ENCODE data around the gene HS3ST4.

GRCh38 chr16:25916037-25916436 is 224.3 kb downstream of the HS3ST4 start:
- TF ChIP-seq, protein P1, sequence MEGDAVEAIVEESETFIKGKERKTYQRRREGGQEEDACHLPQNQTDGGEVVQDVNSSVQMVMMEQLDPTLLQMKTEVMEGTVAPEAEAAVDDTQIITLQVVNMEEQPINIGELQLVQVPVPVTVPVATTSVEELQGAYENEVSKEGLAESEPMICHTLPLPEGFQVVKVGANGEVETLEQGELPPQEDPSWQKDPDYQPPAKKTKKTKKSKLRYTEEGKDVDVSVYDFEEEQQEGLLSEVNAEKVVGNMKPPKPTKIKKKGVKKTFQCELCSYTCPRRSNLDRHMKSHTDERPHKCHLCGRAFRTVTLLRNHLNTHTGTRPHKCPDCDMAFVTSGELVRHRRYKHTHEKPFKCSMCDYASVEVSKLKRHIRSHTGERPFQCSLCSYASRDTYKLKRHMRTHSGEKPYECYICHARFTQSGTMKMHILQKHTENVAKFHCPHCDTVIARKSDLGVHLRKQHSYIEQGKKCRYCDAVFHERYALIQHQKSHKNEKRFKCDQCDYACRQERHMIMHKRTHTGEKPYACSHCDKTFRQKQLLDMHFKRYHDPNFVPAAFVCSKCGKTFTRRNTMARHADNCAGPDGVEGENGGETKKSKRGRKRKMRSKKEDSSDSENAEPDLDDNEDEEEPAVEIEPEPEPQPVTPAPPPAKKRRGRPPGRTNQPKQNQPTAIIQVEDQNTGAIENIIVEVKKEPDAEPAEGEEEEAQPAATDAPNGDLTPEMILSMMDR (conservative IDR thresholded peaks at IDR 0.05; ENCODE audit: low read depth in 2 of 2), result no peak
- TF ChIP-seq ZNF114 (CRISPR knock-in tag; IDR thresholded peaks at IDR 0.05), result no peak
- TF ChIP-seq ZNF331 (CRISPR knock-in tag; IDR thresholded peaks at IDR 0.05; ENCODE audit: low read depth), result no peak
- no peak for TF ChIP-seq EZH2 (IDR thresholded peaks at IDR 0.05; ENCODE audit: low read depth, unreplicated experiment)
- TF ChIP-seq CREB1 (CRISPR knock-in tag; IDR thresholded peaks at IDR 0.05; ENCODE audit: low read depth), result no peak
- no peak for TF ChIP-seq POLR2AphosphoS5 (IDR thresholded peaks at IDR 0.05; ENCODE audit: low read depth)
- TF ChIP-seq JUNB (IDR thresholded peaks at IDR 0.05; ENCODE audit: unreplicated experiment), result no peak
